GM19023 (cell line): ENCODE results near the gene CBR1.
"Not testable (repeated sequence)": the region's sequence is repeated elsewhere in the genome, so short reads cannot be mapped to it uniquely, and the experiment has no call there.

Experiments
- ATAC-seq: cut with Tn5 transposase; IDR thresholded peaks from one replicate; pipeline ENCODE4 v1.9.1; 2021; ENCODE audit warnings: mild to moderate bottlenecking, moderate library complexity; ENCODE audit not compliant: unreplicated experiment

The CBR1 gene

DNA sequence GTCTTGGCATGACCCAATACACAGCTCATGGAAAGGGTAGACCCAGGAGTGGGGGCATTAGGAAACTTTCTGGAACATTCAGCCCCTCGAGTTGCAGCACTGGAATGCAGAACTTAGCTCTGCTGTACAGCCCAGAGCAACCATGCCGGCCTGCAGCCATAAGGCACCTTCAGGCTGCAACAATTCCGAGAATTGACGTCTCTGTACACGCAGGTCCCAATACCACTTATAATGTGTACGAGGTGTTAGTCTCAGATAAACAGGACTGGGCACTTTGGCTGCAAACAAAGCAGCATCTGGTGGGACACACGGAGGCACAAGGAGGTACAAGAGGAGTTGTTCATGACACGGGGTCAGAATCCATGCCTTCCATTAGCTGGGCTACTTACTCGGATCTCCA lies 7.9 kb downstream of the CBR1 start:
- ATAC-seq: no peak

DNA sequence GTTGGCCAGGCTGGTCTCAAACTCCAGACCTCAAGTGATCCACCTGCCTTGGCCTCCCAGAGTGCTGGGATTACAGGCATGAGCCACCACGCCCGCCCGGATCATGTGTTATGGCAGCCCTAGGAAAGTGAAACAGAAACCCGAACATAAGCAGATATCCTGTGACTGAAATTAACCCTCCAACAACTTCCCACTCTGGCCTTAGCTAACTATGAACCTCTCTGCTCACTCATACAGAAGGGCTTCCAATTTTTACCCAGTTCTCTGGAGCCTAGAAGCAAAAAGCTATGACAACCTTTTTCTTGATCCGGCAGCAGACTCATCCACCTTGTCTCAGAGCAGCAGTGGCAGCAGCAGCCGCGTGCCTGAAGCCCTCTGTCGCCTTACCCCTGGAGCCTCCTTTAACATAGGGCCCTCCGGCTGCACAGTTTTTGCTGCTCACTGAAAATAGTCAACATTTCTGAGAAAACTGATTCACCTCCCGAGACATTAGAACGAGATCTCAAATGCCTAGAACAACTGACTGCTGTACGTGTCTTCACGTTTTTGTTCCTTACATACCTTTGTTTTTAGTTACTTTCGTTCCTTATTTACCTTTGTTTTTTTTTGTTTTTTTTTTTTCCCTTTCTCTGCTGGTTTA lies 9.3 kb downstream of the CBR1 start:
- ATAC-seq: no peak

DNA sequence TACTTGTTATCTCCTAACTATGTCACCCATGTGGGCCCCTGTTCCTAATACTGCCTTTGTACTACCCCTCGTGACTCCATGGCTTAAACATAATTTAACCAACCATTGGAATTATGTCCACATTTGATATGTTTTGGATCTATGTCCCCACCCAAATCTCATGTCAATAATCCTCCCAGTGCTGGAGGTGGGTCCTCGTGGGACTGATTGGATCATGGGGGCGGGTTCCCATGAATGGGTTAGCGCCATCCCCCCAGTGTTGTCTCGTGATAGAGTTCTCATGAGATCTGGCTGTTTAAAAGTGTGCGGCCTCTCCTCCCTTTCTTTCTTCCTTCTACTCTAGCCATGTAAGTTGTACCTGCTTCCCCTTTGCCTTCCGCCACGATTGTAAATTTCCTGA lies 9.8 kb downstream of the CBR1 start:
- no peak for ATAC-seq

DNA sequence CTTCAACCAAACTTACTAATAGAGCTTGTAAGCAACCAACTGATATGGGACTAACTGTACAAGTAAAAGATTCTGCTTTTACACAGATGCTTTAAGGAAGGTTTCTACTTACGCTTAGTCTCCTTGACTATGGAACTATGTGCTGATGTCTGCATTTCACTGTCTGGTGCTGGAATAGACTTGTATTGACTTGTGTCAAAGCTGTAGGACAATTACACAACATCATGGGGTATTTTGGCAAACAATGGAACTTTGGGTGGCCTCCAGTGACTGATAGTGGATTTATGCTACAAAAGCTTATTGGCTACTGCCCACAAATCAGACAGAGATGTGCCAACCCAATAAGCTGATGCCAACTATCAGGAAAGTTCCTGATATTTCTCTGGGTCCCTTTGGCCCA lies 10.6 kb downstream of the CBR1 start:
- ATAC-seq: no peak

DNA sequence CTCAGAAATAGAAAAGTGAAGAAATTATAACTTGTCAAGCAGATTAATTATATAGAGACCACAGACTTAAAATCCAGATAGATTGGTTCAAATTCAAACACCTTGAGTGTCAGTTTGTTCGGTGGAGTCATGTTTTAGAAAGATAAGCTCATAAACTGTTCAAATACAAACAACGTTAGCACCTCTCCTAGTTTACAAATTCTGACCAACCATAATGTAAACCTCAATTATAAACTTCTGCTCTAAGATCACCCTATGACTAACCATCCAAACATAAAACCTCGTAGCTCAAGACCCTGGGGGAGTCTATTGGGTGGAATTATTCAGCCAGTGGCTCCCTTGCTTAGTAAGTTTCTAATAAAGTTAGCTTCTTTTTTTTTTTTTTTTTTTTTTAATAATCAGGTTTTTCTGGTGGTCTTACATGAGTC lies 12.4 kb downstream of the CBR1 start:
- no peak for ATAC-seq

DNA sequence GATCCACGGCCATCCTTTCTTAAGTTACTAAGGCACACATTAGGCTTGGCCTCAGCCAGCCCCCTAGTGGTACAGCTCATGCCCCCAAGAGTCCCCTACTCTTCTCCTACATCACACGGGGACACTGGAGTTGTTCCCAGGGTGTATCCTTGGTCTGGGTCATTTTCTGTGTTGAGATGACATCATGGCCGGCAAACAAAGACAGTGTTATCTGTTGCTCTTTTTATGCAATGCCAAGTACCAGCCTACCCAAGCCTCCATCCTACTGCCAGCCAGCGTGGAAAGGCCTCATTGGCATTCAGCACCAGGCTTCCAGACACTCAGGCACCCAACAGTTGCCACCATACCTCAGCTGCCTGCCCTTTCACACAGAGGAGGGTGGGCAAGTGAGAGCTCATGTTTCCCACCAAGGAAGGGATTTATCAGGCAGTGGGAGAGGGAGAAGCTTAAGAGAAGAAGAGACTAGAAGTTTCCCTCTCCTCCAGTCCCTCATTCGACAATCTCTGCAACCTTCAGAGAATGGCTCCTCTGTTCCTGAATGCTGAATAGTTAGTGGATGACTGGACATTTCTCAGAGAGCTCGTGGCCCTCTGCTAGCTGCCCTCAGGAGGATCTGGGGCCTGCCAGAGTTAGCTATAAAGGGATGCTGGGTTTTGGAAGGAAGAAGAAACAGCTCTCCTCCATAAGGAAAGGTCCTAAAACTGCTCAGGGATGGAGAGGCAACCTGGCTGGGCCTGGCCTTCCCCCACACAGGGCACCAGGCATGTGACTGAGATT lies 17.7 kb downstream of the CBR1 start:
- ATAC-seq: no peak

DNA sequence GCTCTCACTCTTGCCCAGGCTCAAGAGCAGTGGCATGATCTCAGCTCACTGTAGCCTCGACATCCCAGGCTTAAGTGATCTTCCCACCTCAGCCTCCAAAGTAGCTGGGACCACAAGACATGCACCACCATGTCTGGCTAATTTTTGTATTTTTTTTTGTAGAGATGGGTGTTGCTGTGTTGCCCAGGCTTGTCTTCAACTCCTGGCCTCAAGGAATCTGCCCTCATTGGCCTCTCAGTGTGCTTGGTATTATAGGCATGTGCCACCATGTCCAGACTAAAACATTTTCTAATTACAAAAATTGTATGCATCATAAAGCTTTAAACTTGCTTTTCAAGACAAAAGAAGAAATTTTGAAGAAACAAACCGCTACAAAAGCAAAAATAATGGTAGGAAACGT lies 20.1 kb downstream of the CBR1 start:
- ATAC-seq: no peak

DNA sequence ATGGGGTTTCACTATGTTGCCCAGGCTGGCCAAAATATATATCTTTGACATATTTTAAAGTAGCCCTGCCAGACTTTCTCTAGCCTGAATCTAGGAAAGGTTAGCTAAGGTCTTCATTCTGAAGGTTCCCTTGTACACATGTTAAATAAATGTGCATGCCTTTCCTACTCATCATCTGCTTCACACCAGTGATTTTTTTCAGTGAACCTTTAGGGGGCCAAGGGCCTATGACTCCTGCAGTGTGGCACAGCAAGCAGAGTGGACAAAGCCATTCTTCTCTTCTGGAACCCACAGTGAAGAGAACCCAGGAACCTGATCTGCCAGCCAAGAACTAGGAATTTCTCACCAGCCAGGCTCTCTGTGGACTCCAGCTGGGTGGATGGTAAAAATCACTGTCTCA lies 22.9 kb downstream of the CBR1 start:
- no peak for ATAC-seq

DNA sequence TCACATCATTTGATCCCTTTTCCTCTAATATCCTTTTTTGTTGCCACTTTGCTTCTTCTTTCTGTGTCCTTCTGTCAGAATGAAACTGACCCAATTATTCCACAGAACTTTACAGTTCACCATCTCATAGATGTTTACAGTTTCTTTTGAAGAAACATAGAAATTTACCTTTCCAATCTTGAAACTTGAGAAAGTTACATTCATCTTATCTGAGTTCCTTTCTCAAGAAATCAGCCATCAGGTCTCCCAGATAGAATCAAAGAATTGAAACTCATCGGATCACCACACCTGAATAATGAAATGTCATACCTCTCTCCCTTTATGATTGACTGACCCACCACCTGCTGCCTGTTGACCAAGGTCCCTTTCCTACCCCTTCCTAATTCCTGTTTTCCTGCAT lies 23.7 kb downstream of the CBR1 start:
- no peak for ATAC-seq

DNA sequence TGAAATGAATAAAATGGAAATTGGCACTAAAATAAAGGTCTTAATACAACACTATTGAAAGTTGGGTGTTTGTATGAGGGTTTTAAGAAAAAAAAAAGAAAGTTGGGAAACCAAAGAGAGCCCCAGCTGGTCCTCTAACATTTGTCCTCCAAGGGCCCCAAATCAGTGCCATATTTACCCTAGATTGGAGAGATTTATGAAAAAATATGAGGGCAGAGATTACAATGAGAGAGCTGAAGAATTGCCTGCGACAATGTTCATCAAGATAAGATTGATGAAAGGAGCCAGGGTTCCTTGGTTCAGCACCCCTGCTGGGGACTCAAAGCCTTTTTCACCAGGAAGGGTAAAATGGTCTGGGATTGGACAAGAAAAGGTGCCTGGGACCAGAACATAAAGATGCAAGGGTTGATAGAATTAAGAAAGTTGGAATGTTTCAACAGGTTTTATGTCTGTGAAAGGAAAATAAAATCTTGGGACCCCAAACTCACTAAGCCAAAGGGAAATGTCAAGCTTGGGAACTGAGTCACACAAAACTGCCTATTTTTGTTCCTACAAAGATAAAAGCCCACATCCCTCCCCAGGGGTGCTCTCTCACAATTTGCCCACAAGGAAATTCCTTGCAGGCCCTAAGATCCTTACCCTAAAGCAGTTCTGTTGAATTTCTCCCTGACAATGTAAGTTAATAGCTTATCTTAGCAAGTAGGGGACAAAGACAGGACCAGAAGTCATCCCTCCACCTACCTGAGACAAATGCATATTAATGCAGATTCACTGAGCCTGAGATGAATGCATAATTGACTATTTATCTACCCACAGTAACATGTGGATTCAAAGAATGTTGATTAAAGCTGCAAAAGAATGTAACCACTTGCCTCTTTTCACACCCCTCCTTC lies 26.8 kb downstream of the CBR1 start:
- no peak for ATAC-seq

DNA sequence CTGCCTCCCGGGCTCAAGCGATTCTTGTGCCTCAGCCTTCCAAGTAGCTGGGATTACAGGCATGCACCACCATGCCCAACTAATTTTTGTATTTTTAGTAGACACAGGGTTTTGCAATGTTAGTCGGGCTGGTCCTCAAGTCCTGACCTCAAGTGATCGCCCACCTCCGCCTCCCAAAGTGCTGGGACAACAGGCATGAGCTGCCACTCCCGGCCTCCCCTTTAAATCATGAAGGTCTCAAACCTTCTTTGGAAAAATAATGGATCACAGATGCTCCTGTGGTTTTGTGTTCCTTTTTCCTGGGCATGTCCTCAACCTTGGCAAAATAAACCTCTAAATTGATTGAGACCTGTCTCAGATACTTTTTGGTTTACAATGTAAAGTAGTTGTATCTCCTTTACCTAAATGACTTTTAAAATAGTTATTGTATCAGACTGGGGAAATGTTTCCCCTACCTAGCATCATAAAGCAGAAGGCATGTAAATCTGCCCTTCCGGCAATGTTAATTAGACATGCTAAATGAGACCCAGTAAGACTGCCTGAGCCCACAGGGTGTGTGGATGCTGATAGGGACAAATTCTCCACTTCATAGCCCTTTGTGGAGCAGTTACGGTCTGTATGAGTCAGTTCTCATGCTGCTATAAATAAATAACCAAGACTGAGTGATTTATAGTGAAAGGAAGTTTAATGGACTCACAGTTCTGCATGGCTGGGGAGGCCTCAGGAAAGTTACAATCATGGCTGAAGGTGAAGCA lies 27.8 kb downstream of the CBR1 start:
- no peak for ATAC-seq

DNA sequence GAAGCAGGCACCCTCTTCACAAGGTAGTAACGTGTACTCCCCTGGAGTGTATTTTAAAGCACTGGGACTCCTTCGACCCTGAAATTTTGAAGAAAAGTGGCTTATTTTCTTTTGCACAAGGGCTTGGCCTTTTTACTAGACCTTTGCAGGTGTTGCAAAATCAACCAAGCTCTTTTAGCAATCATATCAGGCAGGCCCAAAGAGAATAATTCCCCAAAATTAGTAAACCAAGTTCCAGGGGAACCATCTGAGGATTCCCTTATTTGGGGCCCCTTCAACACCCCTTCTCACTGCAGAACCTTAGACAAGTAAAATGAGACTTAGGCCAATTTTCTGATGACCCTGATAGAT lies 28.3 kb downstream of the CBR1 start:
- no peak for ATAC-seq

DNA sequence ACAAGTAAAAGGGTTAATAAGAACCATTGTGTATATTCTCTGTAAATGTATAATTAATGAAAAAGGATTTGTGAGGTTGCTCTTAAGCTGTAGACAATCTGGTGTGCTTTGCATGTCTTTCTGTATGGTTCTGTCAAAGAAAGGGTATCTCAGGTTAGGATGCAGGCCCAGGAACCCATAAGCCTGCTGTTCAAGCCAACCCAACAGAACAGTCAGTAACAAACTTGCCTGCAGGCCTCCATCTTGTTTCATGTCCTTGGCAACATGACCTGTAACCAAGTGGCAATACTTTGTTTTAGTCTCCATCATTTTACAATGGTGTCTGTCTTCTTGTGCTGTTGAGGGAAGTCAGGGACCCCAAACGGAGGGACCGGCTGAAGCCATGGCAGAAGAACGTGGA lies 29.2 kb downstream of the CBR1 start:
- ATAC-seq: no peak

DNA sequence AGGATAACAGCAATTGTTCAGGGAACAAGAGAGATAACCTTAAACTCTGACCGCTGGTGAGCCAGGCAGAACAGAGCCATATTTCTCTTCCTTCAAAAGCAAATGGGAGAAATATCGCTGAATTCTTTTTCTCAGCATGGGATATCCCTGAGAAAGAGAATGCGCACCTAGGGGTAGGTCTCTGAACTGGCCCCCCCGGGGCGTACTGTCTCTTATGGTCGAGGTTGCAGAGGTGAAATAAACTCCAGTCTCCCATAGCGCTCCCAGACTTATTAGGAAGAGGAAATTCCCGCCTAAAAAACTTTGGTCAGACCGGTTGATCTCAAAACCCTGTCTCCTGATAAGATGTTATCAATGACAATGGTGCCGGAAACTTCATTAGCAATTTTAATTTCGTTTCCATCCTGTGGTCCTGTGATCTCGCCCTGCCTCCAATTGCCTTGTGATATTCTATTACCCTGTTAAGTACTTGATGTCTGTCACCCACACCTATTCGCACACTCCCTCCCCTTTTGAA lies 29.9 kb downstream of the CBR1 start:
- ATAC-seq: not testable (repeated sequence)

DNA sequence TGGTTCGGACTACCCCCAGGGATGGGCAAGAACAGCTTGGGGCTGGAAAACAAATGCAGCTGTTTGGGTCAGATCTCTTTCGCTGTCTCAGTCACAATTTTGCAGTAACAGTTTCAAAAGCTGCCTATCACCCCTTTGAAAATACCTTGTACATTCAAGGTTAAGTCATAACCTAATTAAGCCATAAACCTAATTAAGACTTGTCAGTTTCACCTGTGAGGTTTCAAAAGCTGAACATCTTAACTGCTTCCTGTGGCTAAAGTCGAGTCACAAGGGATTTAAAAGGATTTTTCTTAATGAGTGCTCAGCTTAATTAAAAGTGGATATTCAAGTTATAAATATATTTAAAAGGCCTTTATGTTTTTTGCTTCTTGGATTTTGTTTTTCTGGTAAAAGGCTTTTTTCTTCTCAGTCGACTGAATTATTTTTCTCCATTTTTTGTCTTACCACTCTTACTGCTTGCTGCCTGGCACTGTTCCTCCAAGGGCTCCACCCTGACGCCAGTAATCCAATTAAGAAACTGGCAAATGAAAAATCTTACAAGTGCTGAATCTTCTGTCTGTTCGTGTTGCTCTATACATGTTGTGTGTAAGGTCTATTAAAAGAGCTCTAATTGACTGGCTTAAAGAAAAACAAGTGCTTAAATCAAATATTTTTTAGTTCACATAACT lies 31.3 kb downstream of the CBR1 start:
- ATAC-seq: no peak

DNA sequence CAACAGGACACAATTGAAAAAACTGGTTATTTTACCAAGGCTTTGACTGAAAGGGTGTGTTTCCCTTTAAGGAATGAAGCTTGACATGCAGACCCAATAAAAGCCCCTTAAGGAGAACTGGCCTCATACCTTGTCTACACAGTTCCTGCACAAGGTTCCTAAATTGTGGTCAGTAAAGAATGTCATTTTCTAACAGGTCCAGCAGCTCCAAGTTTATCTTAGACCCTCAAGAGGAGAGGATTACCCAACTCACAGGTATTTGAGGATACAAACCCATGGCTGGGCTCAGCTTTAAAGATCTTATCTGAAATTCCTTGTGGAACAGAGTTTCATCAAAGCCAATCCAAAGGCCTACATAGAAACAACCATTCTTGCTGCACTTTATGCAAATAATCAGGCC lies 33.6 kb downstream of the CBR1 start:
- no peak for ATAC-seq

DNA sequence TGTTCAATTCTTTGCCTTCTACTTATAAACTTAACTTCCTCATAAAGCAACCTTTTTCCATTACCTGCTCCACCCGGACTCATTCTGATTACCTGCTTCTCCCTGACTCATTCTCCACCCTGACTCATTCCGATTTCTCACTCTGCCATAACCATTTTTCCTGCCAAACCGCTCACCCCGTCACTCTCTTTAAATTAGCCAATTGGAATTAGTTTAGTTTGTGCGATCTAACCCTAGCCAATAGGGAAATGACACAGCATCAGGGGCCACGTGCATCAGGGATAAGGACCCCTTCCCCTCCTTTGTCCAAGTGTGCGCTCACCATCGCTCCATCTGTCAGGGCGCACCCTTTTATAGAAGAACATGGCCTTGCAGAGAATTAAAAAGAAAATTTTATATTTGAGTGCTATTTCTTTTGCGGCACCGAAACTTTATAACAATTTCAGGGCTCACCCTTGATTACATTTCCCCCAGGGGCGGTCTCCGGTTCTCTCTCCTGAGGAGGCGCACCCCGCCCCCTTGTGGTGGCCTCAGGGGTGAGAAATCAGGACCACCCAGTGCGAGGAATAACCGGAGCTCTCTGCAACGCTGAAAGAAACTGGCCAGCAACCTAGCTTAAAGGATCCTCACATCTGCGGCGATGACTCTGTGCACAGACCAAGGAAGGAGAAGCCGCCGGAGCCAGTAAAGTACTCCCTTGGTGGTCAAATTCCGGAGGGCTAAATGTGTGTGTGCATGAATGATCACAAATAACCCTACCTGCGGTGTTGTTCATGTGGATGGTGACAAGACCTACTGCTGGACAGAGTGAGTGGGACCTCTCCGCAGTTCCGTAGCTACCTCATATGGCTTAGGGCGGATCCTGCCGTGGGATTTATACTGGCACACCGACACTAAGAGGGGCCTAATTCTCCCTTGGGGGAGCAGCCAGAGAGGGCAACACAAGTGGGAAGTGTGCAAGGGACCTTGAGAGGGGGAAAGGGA lies 34.8 kb downstream of the CBR1 start:
- ATAC-seq: no peak

DNA sequence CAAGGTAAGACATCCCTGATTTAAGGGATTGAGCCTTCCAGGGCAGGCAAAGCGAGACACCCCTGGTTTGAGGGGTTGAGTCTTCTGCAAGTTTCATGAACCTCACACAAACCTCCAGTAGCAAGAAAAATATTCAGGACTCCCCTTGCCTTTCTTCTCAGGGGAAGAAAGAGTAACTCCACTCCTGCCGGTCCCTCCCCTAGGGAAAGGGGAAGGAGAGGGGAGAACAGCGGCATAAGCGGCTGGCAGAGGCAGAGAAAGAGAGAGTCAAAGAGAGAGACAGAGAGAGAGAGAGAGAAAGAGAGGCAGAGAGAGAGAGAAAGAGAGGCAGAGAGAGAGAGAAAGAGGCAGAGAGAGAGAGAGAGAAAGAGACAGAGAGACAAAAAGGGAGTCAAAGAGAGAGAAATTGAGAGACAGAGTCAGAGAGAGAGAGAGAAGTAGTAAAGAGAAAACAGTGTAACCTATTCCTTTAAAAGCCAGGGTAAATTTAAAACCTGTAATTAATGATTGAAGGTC lies 35.6 kb downstream of the CBR1 start:
- no peak for ATAC-seq

DNA sequence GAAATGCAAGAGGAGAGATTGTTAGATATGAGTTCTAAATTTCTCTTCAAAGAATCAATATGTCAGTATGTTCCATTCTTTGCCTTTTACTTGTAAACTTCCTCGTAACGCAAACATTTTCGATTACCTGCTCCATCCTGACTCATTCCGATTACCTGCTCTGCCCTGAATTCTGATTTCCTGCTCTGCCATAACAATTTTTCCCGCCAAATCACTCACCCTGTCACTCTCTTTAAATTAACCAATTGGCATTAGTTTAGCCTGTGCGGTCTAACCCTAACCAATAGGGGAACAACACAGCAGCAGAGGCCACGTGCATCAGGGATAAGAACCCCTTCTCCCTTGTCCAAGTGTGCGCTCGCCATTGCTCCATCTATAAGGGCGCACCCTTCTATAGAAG lies 40.0 kb downstream of the CBR1 start:
- ATAC-seq: no peak
